ENCODE data around the gene BTBD7.

BTBD7 gene

GRCh38 chr14:93295541-93296220, 37.2 kb downstream of the BTBD7 start:
- no peak overlapping the region for H3K4me3 ChIP-seq (ENCODE audit: low read depth, low read length)
- H3K9me3 ChIP-seq: no peaks in the 10 kb centered on the region
- no peak for TF ChIP-seq CTCF (IDR thresholded peaks at IDR 0.05; ENCODE audit: low read depth, low read length)
- no peak for DNase-seq
- H3K27me3 ChIP-seq: no peaks in the 10 kb centered on the region
- H3K4me1 ChIP-seq: no peaks in the 10 kb centered on the region; the same call in 1 of the 2 replicates
- H3K36me3 ChIP-seq: peaks cover 22% of the 10 kb centered on the region

- TF ChIP-seq CTCF (IDR thresholded peaks at IDR 0.05; ENCODE audit: low read depth, low read length): no peak
- H3K27me3 ChIP-seq: no peaks in the 10 kb centered on the region
- no peaks in the 10 kb centered on the region for H3K9me3 ChIP-seq
- no peak overlapping the region for H3K4me3 ChIP-seq (ENCODE audit: low read depth, low read length)
- no peak for DNase-seq
- H3K36me3 ChIP-seq: peaks cover 15% of the 10 kb centered on the region
- H3K4me1 ChIP-seq: peaks cover 17% of the 10 kb centered on the region
These were observed 46.5 kb downstream of the BTBD7 start for GRCh38 chr14:93286212-93286890.

- no peak for DNase-seq
These were observed 47.8 kb downstream of the BTBD7 start for GRCh38 chr14:93285044-93285443.

GRCh38 chr14:93281937-93282336, 50.9 kb downstream of the BTBD7 start:
- H3K9me3 ChIP-seq: no peaks in the 10 kb centered on the region
- H3K27me3 ChIP-seq: no peaks in the 10 kb centered on the region
- no peaks in the 10 kb centered on the region; the same call in none of the 2 replicates for H3K36me3 ChIP-seq
- no peak for TF ChIP-seq CTCF (IDR thresholded peaks at IDR 0.05; ENCODE audit: low read depth, low read length)
- no peak for DNase-seq
- H3K4me1 ChIP-seq: peaks cover 17% of the 10 kb centered on the region
- no peak overlapping the region for H3K4me3 ChIP-seq (ENCODE audit: low read depth, low read length)

More at GRCh38 chr14:93285044-93285443, 47.8 kb downstream of the BTBD7 start:
- Histone ChIP-seq H3K4me1 (peaks cover 17% of the 10 kb centered on the region), H3K27me3 (no peaks in the 10 kb centered on the region), H3K9me3 (no peaks in the 10 kb centered on the region), H3K36me3 (peaks cover 11% of the 10 kb centered on the region), H3K4me3 (ENCODE audit: low read depth, low read length) (no peak overlapping the region)
- TF ChIP-seq CTCF (IDR thresholded peaks at IDR 0.05; ENCODE audit: low read depth, low read length): no peak

- H3K9me3 ChIP-seq: no peaks in the 10 kb centered on the region
- no peak overlapping the region for H3K4me3 ChIP-seq (ENCODE audit: low read depth, low read length)
- H3K36me3 ChIP-seq: no peaks in the 10 kb centered on the region; the same call in 1 of the 2 replicates
- peaks cover 7% of the 10 kb centered on the region for H3K4me1 ChIP-seq
- H3K27me3 ChIP-seq: no peaks in the 10 kb centered on the region
- DNase-seq: no peak
- TF ChIP-seq CTCF (IDR thresholded peaks at IDR 0.05; ENCODE audit: low read depth, low read length): no peak
These were observed 52.1 kb downstream of the BTBD7 start for GRCh38 chr14:93280743-93281142.

All from BE2C (cell line).